Uterus (tissue), 2 donors: ENCODE results near the gene FAXC.

Experiments used
- CTCF ChIP-seq, 4 experiments: fragments of 200-600 bp in 2 of 4; fragments of 450-650 bp in 2 of 4; sonication (generic) in 2 of 4; IDR thresholded peaks; one replicate each; pipeline ENCODE4 v1.5.1; 2016 to 2019; ENCODE audit warnings: antibody characterized with exemption in 4 of 4, mild to moderate bottlenecking in 2 of 4, moderate library complexity in 1 of 4
- POLR2A ChIP-seq, 2 donors: fragments of 450-650 bp; IDR thresholded peaks; one replicate each; pipeline ENCODE4 v1.6.1; 2016; ENCODE audit warnings: antibody characterized with exemption in 2 of 2, mild to moderate bottlenecking in 1 of 2, moderate library complexity in 1 of 2

GRCh38 chr6:99253271-99253670 is 96.2 kb downstream of the FAXC start:
- no peak for TF ChIP-seq POLR2A (IDR thresholded peaks at IDR 0.05)
- no peak for TF ChIP-seq CTCF (IDR thresholded peaks at IDR 0.05)
